ENCODE results near the gene EEF2K. TPM values are rescaled to one million over a fixed set of nuclear protein-coding genes. Genes with fewer than 3 reads are reported as not detected.

EEF2K gene
- polyA plus RNA-seq, 1 experiment, result 10.9 TPM

GRCh38 chr16:22183335-22183734 lies 22.7 kb upstream of the EEF2K start:
- POLR2A ChIA-PET, result no interaction called here
- no peak overlapping the region for H3K4me3 ChIP-seq (ENCODE audit: low read depth, low read length)
- TF ChIP-seq CTCF (IDR thresholded peaks at IDR 0.05; ENCODE audit: insufficient read depth, low read depth, low read length), result no peak
- H3K36me3 ChIP-seq (ENCODE audit: control insufficient read depth, insufficient read depth, low read length), result no peaks in the 10 kb centered on the region
- CTCF ChIA-PET, result no interaction called here
- peaks cover 1% of the 10 kb centered on the region; the same call in 1 of the 2 replicates for H3K27me3 ChIP-seq (ENCODE audit: control insufficient read depth, insufficient read depth, low read length)
- no peak for DNase-seq (ENCODE audit: low read depth)

GRCh38 chr16:22183901-22184614 lies 22.0 kb upstream of the EEF2K start:
- no peak for DNase-seq (ENCODE audit: low read depth)

GRCh38 chr16:22184615-22184968 lies 21.5 kb upstream of the EEF2K start:
- H3K27me3 ChIP-seq (ENCODE audit: control insufficient read depth, insufficient read depth, low read length), result peaks cover 1% of the 10 kb centered on the region; the same call in 1 of the 2 replicates
- no peak for DNase-seq (ENCODE audit: low read depth)
- POLR2A ChIA-PET, result no interaction called here
- no peak overlapping the region for H3K4me3 ChIP-seq (ENCODE audit: low read depth, low read length)
- no peaks in the 10 kb centered on the region for H3K36me3 ChIP-seq (ENCODE audit: control insufficient read depth, insufficient read depth, low read length)
- no peak for TF ChIP-seq CTCF (IDR thresholded peaks at IDR 0.05; ENCODE audit: insufficient read depth, low read depth, low read length)
- CTCF ChIA-PET, result interaction anchor here (0.6 to 1.3 kb wide), 4 partner anchors 8 to 234 kb away, joined by 3 read pairs; no protein-coding TSS in a partner anchor

More at GRCh38 chr16:22183901-22184614, 22.0 kb upstream of the EEF2K start:
- ChIA-PET POLR2A (no interaction called here), CTCF (interaction anchor here (0.7 to 1.1 kb wide), 2 partner anchors 9 kb away, joined by 3 read pairs; no protein-coding TSS in a partner anchor)
- Histone ChIP-seq H3K36me3 (ENCODE audit: control insufficient read depth, insufficient read depth, low read length) (no peaks in the 10 kb centered on the region), H3K4me3 (ENCODE audit: low read depth, low read length) (no peak overlapping the region), H3K27me3 (ENCODE audit: control insufficient read depth, insufficient read depth, low read length) (peaks cover 1% of the 10 kb centered on the region; the same call in 1 of the 2 replicates)
- peak; percentile 25; the same call in 1 of the 2 replicates for TF ChIP-seq CTCF (IDR thresholded peaks at IDR 0.05; ENCODE audit: insufficient read depth, low read depth, low read length)

- Histone ChIP-seq H3K27me3 (ENCODE audit: control insufficient read depth, insufficient read depth, low read length) (no peaks in the 10 kb centered on the region; the same call in 1 of the 2 replicates), H3K36me3 (ENCODE audit: control insufficient read depth, insufficient read depth, low read length) (no peaks in the 10 kb centered on the region), H3K4me3 (ENCODE audit: low read depth, low read length) (no peak overlapping the region)
- TF ChIP-seq CTCF (IDR thresholded peaks at IDR 0.05; ENCODE audit: insufficient read depth, low read depth, low read length), result 0 out of 2 replicates have a peak, but pooled peaks have one; percentile 5
- DNase-seq (ENCODE audit: low read depth), result no peak
- CTCF ChIA-PET, result interaction anchor here (1.0 to 4.2 kb wide), 3 partner anchors 179 to 197 kb away, joined by 3 to 22 read pairs (median 4); partner anchors contain the start of gene MOSMO
- POLR2A ChIA-PET, result interaction anchor here (0.6 kb wide), 1 partner anchor 111 kb away, joined by 3 read pairs; the partner anchor contains the start of gene POLR3E
Measured at GRCh38 chr16:22186517-22186916, 19.6 kb upstream of the EEF2K start.

- DNase-seq (ENCODE audit: low read depth), result no peak
Measured at GRCh38 chr16:22188267-22188594, 17.8 kb upstream of the EEF2K start.

More at GRCh38 chr16:22188267-22188594, 17.8 kb upstream of the EEF2K start:
- TF ChIP-seq CTCF (IDR thresholded peaks at IDR 0.05; ENCODE audit: insufficient read depth, low read depth, low read length), result no peak
- Histone ChIP-seq H3K27me3 (ENCODE audit: control insufficient read depth, insufficient read depth, low read length) (no peaks in the 10 kb centered on the region; the same call in 1 of the 2 replicates), H3K4me3 (ENCODE audit: low read depth, low read length) (no peak overlapping the region), H3K36me3 (ENCODE audit: control insufficient read depth, insufficient read depth, low read length) (no peaks in the 10 kb centered on the region)
- POLR2A ChIA-PET, result interaction anchor here (0.9 kb wide), 1 partner anchor 112 kb away, joined by 3 read pairs; no protein-coding TSS in a partner anchor
- CTCF ChIA-PET, result interaction anchor here (0.6 to 4.2 kb wide), 43 partner anchors 8 to 531 kb away, joined by 3 to 27 read pairs (median 5); partner anchors contain the start of genes MOSMO, PDZD9, UQCRC2 and VWA3A

Measured in BJ (cell line).